ENCODE data around the gene SOX5. TPM values are rescaled to one million over a fixed set of nuclear protein-coding genes. Genes with fewer than 3 reads are reported as not detected.

The SOX5 gene
- total RNA-seq, 4 donors from 2014 or later = 13.2 to 32.4 (median 23.3) TPM

DNA sequence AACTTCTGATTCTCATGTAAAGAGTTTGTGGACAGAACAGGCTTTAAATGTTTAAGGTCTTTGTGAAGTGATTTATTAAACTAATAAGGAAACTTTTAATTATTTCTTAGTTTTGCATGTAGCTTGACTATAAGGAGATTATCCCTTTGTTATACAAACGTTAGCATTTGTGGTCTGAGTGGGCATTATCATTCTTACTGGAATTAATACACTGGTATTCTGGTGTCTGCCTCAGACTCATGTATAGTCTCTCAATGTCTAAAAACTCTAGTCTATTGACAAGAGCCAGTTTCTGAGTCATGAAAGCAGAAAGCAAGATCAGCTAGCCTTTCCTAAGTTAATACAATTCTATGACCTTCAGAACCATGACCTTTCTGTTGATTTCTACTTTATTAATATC, 51.3 kb downstream of the SOX5 start:
- no peak for DNase-seq
- Histone ChIP-seq H3K4me3 (replicated peaks in 1 of 3) (no peak overlapping the region), H3K27me3 (no peaks in the 10 kb centered on the region), H3K36me3 (no peaks in the 10 kb centered on the region), H3K27ac (no peak overlapping the region), H3K4me1 (no peaks in the 10 kb centered on the region), H3K9me3 (no peaks in the 10 kb centered on the region)
- TF ChIP-seq POLR2A (IDR thresholded peaks at IDR 0.05) = no peak
- intact Hi-C loops (cut with DNase I) = no loop called here
- WGBS, 2 donors = 71 to 77% methylated on average over 1 of the region's 1 CpG

DNA sequence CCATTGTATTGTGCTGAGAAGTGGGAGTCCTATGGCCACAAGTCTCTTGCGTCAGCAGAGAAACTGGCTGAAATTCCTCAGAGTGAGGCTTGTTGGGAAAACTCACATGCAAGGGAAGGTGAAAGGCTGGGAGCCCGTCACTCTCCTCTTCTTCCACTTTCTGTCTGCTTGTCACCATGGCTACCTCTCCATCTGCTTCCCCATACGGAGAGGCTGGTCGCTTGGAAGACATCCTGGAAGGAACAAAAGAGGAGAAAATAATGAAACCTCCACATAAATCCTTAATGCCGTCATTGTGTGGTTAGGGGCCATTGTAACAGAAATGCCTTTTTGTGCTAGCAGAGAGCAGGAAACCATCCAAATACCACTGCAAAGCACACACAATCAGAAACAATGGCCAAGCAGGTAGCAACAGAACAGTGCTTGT, 53.7 kb downstream of the SOX5 start:
- WGBS, 2 donors = 67 to 70% methylated on average over 5 of the region's 5 CpGs
- TF ChIP-seq, protein P1, sequence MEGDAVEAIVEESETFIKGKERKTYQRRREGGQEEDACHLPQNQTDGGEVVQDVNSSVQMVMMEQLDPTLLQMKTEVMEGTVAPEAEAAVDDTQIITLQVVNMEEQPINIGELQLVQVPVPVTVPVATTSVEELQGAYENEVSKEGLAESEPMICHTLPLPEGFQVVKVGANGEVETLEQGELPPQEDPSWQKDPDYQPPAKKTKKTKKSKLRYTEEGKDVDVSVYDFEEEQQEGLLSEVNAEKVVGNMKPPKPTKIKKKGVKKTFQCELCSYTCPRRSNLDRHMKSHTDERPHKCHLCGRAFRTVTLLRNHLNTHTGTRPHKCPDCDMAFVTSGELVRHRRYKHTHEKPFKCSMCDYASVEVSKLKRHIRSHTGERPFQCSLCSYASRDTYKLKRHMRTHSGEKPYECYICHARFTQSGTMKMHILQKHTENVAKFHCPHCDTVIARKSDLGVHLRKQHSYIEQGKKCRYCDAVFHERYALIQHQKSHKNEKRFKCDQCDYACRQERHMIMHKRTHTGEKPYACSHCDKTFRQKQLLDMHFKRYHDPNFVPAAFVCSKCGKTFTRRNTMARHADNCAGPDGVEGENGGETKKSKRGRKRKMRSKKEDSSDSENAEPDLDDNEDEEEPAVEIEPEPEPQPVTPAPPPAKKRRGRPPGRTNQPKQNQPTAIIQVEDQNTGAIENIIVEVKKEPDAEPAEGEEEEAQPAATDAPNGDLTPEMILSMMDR (IDR thresholded peaks at IDR 0.05) = no peak
- no peak for TF ChIP-seq POLR2A (IDR thresholded peaks at IDR 0.05)
- H3K4me3 ChIP-seq (replicated peaks in 1 of 3) = no peak overlapping the region
- intact Hi-C loops (cut with DNase I) = no loop called here
- H3K27ac ChIP-seq = no peak overlapping the region
- H3K36me3 ChIP-seq = no peaks in the 10 kb centered on the region
- no peaks in the 10 kb centered on the region for H3K9me3 ChIP-seq
- H3K4me1 ChIP-seq = no peaks in the 10 kb centered on the region
- no peak for DNase-seq
- H3K27me3 ChIP-seq = no peaks in the 10 kb centered on the region

DNA sequence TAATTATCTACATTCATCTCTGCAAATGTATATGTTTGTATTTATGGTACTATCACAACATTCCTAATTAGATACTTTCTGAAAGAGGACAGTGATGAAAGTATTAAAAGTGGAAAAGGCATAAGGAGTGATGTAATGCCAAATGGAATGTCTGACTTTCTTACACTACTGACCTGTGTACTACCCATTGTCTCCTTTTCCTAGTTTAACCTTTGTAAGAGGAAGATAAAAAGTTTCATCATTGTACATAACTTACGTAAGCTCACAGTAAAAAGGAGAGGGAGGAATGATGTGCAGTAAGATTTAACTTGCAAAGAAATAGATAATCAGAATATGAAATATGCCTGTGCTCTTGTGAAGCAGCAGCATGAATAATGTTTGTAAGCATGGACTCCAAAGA, 55.9 kb downstream of the SOX5 start:
- intact Hi-C loops (cut with DNase I) = no loop called here
- Histone ChIP-seq H3K36me3 (no peaks in the 10 kb centered on the region), H3K27ac (no peak overlapping the region), H3K9me3 (no peaks in the 10 kb centered on the region), H3K27me3 (no peaks in the 10 kb centered on the region), H3K4me1 (no peaks in the 10 kb centered on the region), H3K4me3 (replicated peaks in 1 of 3) (no peak overlapping the region)
- 94 to 98% methylated on average over 1 of the region's 1 CpG for WGBS, 2 donors
- no peak for DNase-seq
- no peak for TF ChIP-seq POLR2A (IDR thresholded peaks at IDR 0.05)
- TF ChIP-seq, protein P1 (IDR thresholded peaks at IDR 0.05) = no peak

DNA sequence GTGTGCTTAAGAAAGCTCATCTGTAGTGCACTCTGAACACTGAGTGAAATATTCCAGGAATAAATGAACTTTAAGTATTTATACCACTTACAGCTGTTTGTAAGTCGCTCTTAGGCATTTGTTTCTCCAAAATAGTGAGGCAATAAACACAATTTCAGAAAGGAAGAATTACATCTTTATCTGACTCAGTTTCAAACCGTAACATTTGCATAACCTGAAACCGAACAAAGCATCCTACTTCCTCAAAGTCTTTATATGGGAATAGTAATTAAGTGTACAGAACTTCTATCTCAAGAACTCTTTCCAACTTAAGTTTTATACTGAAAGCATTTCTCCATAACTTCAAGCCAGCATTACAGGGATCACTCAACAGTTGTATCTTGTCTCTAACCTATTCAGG, 58.4 kb downstream of the SOX5 start:
- no peaks in the 10 kb centered on the region for H3K27me3 ChIP-seq
- 95 to 96% methylated on average over 3 of the region's 3 CpGs for WGBS, 2 donors
- H3K27ac ChIP-seq = no peak overlapping the region
- TF ChIP-seq POLR2A (IDR thresholded peaks at IDR 0.05) = no peak
- TF ChIP-seq, protein P1 (IDR thresholded peaks at IDR 0.05) = no peak
- H3K4me3 ChIP-seq (replicated peaks in 1 of 3) = no peak overlapping the region
- H3K36me3 ChIP-seq = no peaks in the 10 kb centered on the region
- no peak for DNase-seq
- H3K4me1 ChIP-seq = no peaks in the 10 kb centered on the region
- intact Hi-C loops (cut with DNase I) = no loop called here
- no peaks in the 10 kb centered on the region for H3K9me3 ChIP-seq

DNA sequence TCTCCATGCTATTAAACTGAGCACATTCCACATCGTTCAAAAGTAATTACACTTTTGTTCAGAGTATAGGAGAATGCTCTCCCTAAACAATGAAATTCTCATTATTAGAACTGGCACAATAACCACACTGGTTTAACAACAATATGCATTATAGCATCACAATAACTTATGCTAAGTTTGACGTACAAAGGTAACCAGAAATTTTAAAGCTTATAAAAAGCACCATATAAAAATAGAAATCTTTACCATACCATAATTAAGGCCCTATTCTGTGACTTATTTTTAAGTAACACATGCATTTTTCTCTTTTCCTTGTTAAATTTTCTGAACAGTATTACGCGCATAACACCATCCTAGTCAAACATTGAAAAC, 60.4 kb downstream of the SOX5 start:
- Histone ChIP-seq H3K27me3 (no peaks in the 10 kb centered on the region), H3K9me3 (no peaks in the 10 kb centered on the region), H3K36me3 (no peaks in the 10 kb centered on the region), H3K27ac (no peak overlapping the region), H3K4me3 (replicated peaks in 1 of 3) (no peak overlapping the region), H3K4me1 (no peaks in the 10 kb centered on the region)
- TF ChIP-seq, protein P1 (IDR thresholded peaks at IDR 0.05) = no peak
- TF ChIP-seq POLR2A (IDR thresholded peaks at IDR 0.05) = no peak
- intact Hi-C loops (cut with DNase I) = no loop called here
- WGBS, 2 donors = 86 to 90% methylated on average over 4 of the region's 4 CpGs
- DNase-seq = no peak
